ENCODE results near the gene MYOM3. TPM values are rescaled to one million over a fixed set of nuclear protein-coding genes. Genes with fewer than 3 reads are reported as not detected.

The MYOM3 gene
- total and polyA plus RNA-seq, 2 of the 13 experiments (the other 11 are each of a cell fraction or from before 2014, with no cell fraction given), result 5.8 to 15.3 TPM

GRCh38 chr1:24100945-24101737 is 10.8 kb downstream of the MYOM3 start (continued):
- TF ChIP-seq ZNF687 (CRISPR knock-in tag; IDR thresholded peaks at IDR 0.05) (peak; percentile 69), NCOA5 (CRISPR knock-in tag; IDR thresholded peaks at IDR 0.05) (no peak), RXRA (CRISPR knock-in tag; IDR thresholded peaks at IDR 0.05) (peak; percentile 44; the same call in 1 of the 2 replicates), ZNF121 (CRISPR knock-in tag; IDR thresholded peaks at IDR 0.05) (peak; percentile 91), GATAD2A (CRISPR knock-in tag; IDR thresholded peaks at IDR 0.05) (peak; percentile 34; the same call in 1 of the 2 replicates), FOXA1 (IDR thresholded peaks at IDR 0.05) (no peak), FOXA1 (CRISPR knock-in tag; IDR thresholded peaks at IDR 0.05) (peak; percentile 77), TAF1 (CRISPR knock-in tag; IDR thresholded peaks at IDR 0.05) (no peak), ZBTB38 (CRISPR knock-in tag; IDR thresholded peaks at IDR 0.05) (peak; percentile 73), ZNF770 (CRISPR knock-in tag; IDR thresholded peaks at IDR 0.05) (peak; percentile 78; the same call in 1 of the 2 replicates), NFKBIZ (CRISPR knock-in tag; IDR thresholded peaks at IDR 0.05) (no peak), TRIM24 (CRISPR knock-in tag; IDR thresholded peaks at IDR 0.05) (no peak), NR2C2 (CRISPR knock-in tag; IDR thresholded peaks at IDR 0.05; ENCODE audit: borderline replicate concordance) (no peak), NR2F6 (IDR thresholded peaks at IDR 0.05) (no peak), NR2F6 (CRISPR knock-in tag; IDR thresholded peaks at IDR 0.05) (peak; percentile 61; the same call in 1 of the 2 replicates), ARNTL (CRISPR knock-in tag; IDR thresholded peaks at IDR 0.05) (0 out of 2 replicates have a peak, but pooled peaks have one; percentile 25), ZBTB33 (CRISPR knock-in tag; IDR thresholded peaks at IDR 0.05) (peak; percentile 37; the same call in 1 of the 2 replicates), PBX3 (CRISPR knock-in tag; IDR thresholded peaks at IDR 0.05; ENCODE audit: borderline replicate concordance) (no peak), FOXO4 (CRISPR knock-in tag; conservative IDR thresholded peaks at IDR 0.05) (no peak)

Measured in HepG2 (cell line).